Natural killer cell (primary cell): ENCODE results near the gene CACNA1D. TPM values are rescaled to one million over a fixed set of nuclear protein-coding genes. Genes with fewer than 3 reads are reported as not detected.

Source experiments
- ATAC-seq, 3 donors: fragments of 150-1000 bp in 2 of 3; fragments of 200-7000 bp in 1 of 3; cut with Tn5 transposase; 1 replicate in 1 of 3; 2 replicates in 2 of 3; pipeline ENCODE4 v1.10.0; 2021; ENCODE audit warnings: mild to moderate bottlenecking in 2 of 3, moderate library complexity in 2 of 3
- DNase-seq, 2 donors: peaks; one replicate each; pipeline versions ENCODE4 v3.0.0 to v3.0.0-alpha.2; 2013 to 2021; ENCODE audit warnings: mixed read lengths in 1 of 2
- H3K27ac ChIP-seq: one replicate; pipeline ENCODE4 v1.5.1; 2013; ENCODE audit warnings: mild to moderate bottlenecking, low read length
- H3K27me3 ChIP-seq: one replicate; pipeline ENCODE4 v1.6.1; 2013; ENCODE audit warnings: low read length; ENCODE audit not compliant: control insufficient read depth, insufficient read depth
- H3K36me3 ChIP-seq: one replicate; pipeline ENCODE4 v1.6.1; 2013; ENCODE audit warnings: low read length; ENCODE audit not compliant: control insufficient read depth, insufficient read depth
- H3K4me1 ChIP-seq: one replicate; pipeline ENCODE4 v1.6.1; 2013; ENCODE audit warnings: low read length; ENCODE audit not compliant: control insufficient read depth, insufficient read depth
- H3K4me3 ChIP-seq: one replicate; pipeline ENCODE4 v1.5.1; 2013; ENCODE audit warnings: low read length
- H3K9me3 ChIP-seq: one replicate; pipeline ENCODE4 v1.6.1; 2013; ENCODE audit warnings: low read length; ENCODE audit not compliant: control insufficient read depth, insufficient read depth
- H3K27ac Mint-ChIP-seq, 2 donors: one replicate each; pipeline ENCODE4 v1.8.0; 2022; ENCODE audit warnings: mild to moderate bottlenecking in 2 of 2, mixed read lengths in 2 of 2, moderate library complexity in 1 of 2
- H3K27me3 Mint-ChIP-seq, 2 donors: one replicate each; pipeline ENCODE4 v1.8.0; 2022; ENCODE audit warnings: low read depth in 2 of 2, mixed read lengths in 2 of 2
- H3K36me3 Mint-ChIP-seq: one replicate; pipeline ENCODE4 v1.8.0; 2022; ENCODE audit warnings: mixed read lengths
- H3K4me1 Mint-ChIP-seq, 2 donors: one replicate each; pipeline ENCODE4 v1.8.0; 2022; ENCODE audit warnings: mixed read lengths in 2 of 2
- H3K4me3 Mint-ChIP-seq: one replicate; pipeline ENCODE4 v1.8.0; 2022; ENCODE audit warnings: mild to moderate bottlenecking, moderate library complexity, mixed read lengths
- H3K9me3 Mint-ChIP-seq, 2 donors: one replicate each; pipeline ENCODE4 v1.8.0; 2022; ENCODE audit warnings: mixed read lengths in 2 of 2
- WGBS: methylation state at CpG from one replicate; pipeline ENCODE4 v1.1.7; 2013; ENCODE audit warnings: missing lambda C conversion rate; ENCODE audit not compliant: insufficient coverage; 5-methylcytosine and 5-hydroxymethylcytosine counted together
- intact Hi-C: fragments of 100-400 bp; cut with micrococcal nuclease; formaldehyde crosslinking; loops from one replicate; pipeline ENCODE4 v1.14.2; 2022
- total RNA-seq, 4 donors: library from RNA; stranded (reverse); fragments of 120-200 nt in 1 of 4; gene quantifications; one replicate each; pipeline versions ENCODE4 v1.2.3 to v1.2.4, GENCODE V29; 2013 to 2022
- TF ChIP-seq, protein P1 (sequence below): fragments of 200-600 bp; IDR thresholded peaks from one replicate; pipeline ENCODE4 v1.8.0; 2022; ENCODE audit warnings: antibody characterized with exemption

Gene CACNA1D
- total RNA-seq, 3 donors from 2014 or later (not counting 1 experiment from before 2014, with no cell fraction given): 0.54 to 10.1 TPM; not detected in 1

GRCh38 chr3:53713626-53714025 is 219.2 kb downstream of the CACNA1D start:
- Mint-ChIP-seq H3K27ac (no peak overlapping the region), H3K9me3 (no peaks in the 10 kb centered on the region), H3K4me3 (no peak overlapping the region), H3K4me1 (peaks cover 4 to 5% of the 10 kb centered on the region in 2 donors), H3K36me3 (no peaks in the 10 kb centered on the region), H3K27me3 (no peaks in the 10 kb centered on the region)
- WGBS: 87% methylated on average over 2 of the region's 2 CpGs
- intact Hi-C loops: no loop called here
- DNase-seq (no peak), ATAC-seq (no peak)
- TF ChIP-seq, protein P1, sequence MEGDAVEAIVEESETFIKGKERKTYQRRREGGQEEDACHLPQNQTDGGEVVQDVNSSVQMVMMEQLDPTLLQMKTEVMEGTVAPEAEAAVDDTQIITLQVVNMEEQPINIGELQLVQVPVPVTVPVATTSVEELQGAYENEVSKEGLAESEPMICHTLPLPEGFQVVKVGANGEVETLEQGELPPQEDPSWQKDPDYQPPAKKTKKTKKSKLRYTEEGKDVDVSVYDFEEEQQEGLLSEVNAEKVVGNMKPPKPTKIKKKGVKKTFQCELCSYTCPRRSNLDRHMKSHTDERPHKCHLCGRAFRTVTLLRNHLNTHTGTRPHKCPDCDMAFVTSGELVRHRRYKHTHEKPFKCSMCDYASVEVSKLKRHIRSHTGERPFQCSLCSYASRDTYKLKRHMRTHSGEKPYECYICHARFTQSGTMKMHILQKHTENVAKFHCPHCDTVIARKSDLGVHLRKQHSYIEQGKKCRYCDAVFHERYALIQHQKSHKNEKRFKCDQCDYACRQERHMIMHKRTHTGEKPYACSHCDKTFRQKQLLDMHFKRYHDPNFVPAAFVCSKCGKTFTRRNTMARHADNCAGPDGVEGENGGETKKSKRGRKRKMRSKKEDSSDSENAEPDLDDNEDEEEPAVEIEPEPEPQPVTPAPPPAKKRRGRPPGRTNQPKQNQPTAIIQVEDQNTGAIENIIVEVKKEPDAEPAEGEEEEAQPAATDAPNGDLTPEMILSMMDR: no peak
- no peak overlapping the region for H3K4me3 ChIP-seq
- H3K36me3 ChIP-seq: no peaks in the 10 kb centered on the region
- H3K4me1 ChIP-seq: no peaks in the 10 kb centered on the region
- no peaks in the 10 kb centered on the region for H3K27me3 ChIP-seq
- no peaks in the 10 kb centered on the region for H3K9me3 ChIP-seq
- no peak overlapping the region for H3K27ac ChIP-seq

DNA sequence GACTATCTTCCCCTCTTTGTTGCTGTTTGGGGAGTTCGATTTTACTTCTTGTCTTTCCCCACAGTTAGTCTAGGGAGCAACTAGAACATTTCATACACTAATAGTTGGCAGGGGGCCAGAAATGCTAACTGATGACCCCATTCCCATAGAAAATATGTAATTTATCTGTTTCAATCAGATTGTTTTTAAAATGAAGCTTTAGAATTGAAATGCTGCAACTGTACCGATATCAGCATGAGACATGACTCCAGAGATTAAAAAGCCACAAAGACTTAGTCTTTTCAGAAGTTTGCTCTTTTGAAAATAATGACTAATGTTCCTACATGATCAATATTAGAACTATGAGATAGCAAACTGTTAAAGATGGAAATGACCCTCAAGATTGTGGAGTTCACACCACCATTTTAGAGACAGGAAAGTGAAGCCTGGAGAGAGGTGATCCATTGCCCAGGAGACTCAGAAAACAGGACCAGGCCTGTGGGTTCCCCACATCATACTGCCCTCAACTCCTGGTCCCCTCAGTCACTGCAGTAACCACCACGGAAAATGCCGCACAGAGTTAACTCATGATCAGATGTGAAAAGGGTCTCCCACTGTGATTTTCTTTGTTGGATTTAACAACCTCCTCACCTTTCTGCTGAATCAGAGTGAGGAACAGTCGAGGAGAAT is 221.5 kb downstream of the CACNA1D start:
- Mint-ChIP-seq H3K36me3 (no peaks in the 10 kb centered on the region), H3K9me3 (no peaks in the 10 kb centered on the region), H3K27me3 (peaks cover 0 to under 1% of the 10 kb centered on the region in 2 donors), H3K4me3 (no peak overlapping the region), H3K27ac (no peak overlapping the region), H3K4me1 (no peaks in the 10 kb centered on the region)
- Histone ChIP-seq H3K4me3 (no peak overlapping the region), H3K36me3 (no peaks in the 10 kb centered on the region), H3K27me3 (no peaks in the 10 kb centered on the region), H3K27ac (no peak overlapping the region), H3K9me3 (no peaks in the 10 kb centered on the region), H3K4me1 (no peaks in the 10 kb centered on the region)
- DNase-seq (no peak), ATAC-seq (no peak)
- WGBS: 83% methylated on average over 4 of the region's 5 CpGs
- intact Hi-C loops: no loop called here
- TF ChIP-seq, protein P1: no peak

DNA sequence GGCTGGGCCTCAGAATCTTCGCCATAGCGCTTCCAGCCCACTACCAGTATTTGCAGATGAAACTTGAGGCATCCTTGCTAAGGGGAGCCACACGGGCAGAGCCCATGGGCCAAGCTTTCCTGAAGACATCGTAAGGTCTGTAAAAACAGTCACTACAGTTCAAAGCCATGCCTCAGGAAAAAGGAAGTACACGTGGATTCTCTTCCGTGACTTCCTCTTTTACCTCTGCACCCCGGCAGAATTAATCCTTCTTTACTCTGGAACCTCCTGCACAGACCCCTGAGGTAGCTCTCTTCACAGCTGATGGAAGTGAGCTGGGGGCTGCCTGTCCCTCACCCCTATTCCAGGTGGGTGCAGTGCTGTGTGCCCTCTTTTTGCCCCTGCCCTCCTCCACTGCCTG is 222.6 kb downstream of the CACNA1D start:
- no peaks in the 10 kb centered on the region for H3K4me1 Mint-ChIP-seq
- Histone ChIP-seq H3K9me3 (no peaks in the 10 kb centered on the region), H3K4me1 (no peaks in the 10 kb centered on the region), H3K27me3 (no peaks in the 10 kb centered on the region), H3K36me3 (no peaks in the 10 kb centered on the region), H3K27ac (no peak overlapping the region), H3K4me3 (no peak overlapping the region)
- peak in 1 of 3 donors; percentile 42 for ATAC-seq
- DNase-seq: no peak
- peaks cover 0 to 11% of the 10 kb centered on the region in 2 donors for H3K27me3 Mint-ChIP-seq
- H3K4me3 Mint-ChIP-seq: no peak overlapping the region
- TF ChIP-seq, protein P1: no peak
- intact Hi-C loops: no loop called here
- H3K36me3 Mint-ChIP-seq: no peaks in the 10 kb centered on the region
- no peak overlapping the region for H3K27ac Mint-ChIP-seq
- no peaks in the 10 kb centered on the region for H3K9me3 Mint-ChIP-seq
- 32% methylated on average over 7 of the region's 7 CpGs for WGBS

- Mint-ChIP-seq H3K36me3 (no peaks in the 10 kb centered on the region), H3K4me1 (no peaks in the 10 kb centered on the region), H3K9me3 (no peaks in the 10 kb centered on the region), H3K27me3 (peaks cover 0 to 22% of the 10 kb centered on the region in 2 donors), H3K4me3 (no peak overlapping the region), H3K27ac (no peak overlapping the region)
- DNase-seq (no peak), ATAC-seq (no peak)
- H3K27me3 ChIP-seq: no peaks in the 10 kb centered on the region
- no peak overlapping the region for H3K4me3 ChIP-seq
- intact Hi-C loops: no loop called here
- WGBS: 85% methylated on average over 8 of the region's 17 CpGs
- no peaks in the 10 kb centered on the region for H3K36me3 ChIP-seq
- TF ChIP-seq, protein P1: no peak
- H3K9me3 ChIP-seq: no peaks in the 10 kb centered on the region
- no peaks in the 10 kb centered on the region for H3K4me1 ChIP-seq
- H3K27ac ChIP-seq: no peak overlapping the region
Measured at GRCh38 chr3:53718462-53718861, 224.1 kb downstream of the CACNA1D start.
